Esophagus squamous epithelium (tissue), 4 donors: ENCODE measurements around the gene HMCES.

Experiments used
- CTCF ChIP-seq, 6 experiments: fragments of 450-650 bp in 4 of 6; fragments of 200-600 bp in 2 of 6; sonication (generic) in 2 of 6; IDR thresholded peaks; one replicate each; pipeline ENCODE4 v1.5.1; 2016 to 2019; ENCODE audit warnings: antibody characterized with exemption in 6 of 6, mild to moderate bottlenecking in 4 of 6, moderate library complexity in 4 of 6
- POLR2A ChIP-seq, 4 donors: fragments of 450-650 bp; IDR thresholded peaks; one replicate each; pipeline ENCODE4 v1.6.1; 2017; ENCODE audit warnings: antibody characterized with exemption in 4 of 4, mild to moderate bottlenecking in 4 of 4, moderate library complexity in 3 of 4

GRCh38 chr3:129325383-129325782 lies 46.7 kb downstream of the HMCES start:
- TF ChIP-seq CTCF (IDR thresholded peaks at IDR 0.05), result no peak
- no peak for TF ChIP-seq POLR2A (IDR thresholded peaks at IDR 0.05)
